Skeletal muscle cell (primary cell): ENCODE measurements around the gene HTRA1.

Source experiments
- DNase-seq: peaks from one replicate; pipeline ENCODE4 v3.0.0-alpha.2; 2010; ENCODE audit warnings: low read depth
- H3K4me3 ChIP-seq: 2 replicates; pipeline ENCODE4 v1.5.1; 2011; ENCODE audit warnings: low read depth, mild to moderate bottlenecking, control low read depth, low read length, moderate library complexity

Gene HTRA1

DNA sequence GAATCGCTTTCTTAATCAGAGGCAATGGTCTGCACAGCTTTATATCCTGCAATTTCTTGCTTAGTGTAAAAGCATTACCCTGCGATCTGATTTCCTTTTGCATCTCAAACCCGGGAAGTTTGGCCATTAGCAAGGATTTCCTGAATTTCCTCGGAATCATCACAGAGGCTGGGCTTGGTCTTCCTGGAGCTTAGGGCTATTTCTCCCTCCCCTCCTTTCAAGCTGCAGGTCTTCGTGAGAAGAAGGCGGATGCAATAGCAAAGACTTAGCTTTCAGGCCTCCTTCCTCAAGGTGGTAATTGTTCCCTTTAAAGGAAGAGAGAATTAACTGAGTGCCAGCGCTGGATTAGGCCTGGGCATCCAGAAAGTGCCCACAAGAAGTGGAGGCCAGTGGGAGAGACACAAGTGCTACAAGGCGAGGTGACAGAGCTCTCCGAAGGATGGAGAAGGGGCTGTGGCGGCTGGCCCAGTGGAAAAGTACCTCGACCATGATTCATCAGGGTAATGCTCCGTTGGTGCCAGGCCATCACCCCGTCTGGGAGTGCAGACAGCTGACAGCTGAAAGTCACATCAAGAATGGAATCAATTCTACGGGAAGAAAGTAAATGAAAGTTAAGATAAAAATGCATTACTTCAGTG lies 10.9 kb upstream of the HTRA1 start:
- H3K4me3 ChIP-seq = no peak overlapping the region
- DNase-seq = no peak

DNA sequence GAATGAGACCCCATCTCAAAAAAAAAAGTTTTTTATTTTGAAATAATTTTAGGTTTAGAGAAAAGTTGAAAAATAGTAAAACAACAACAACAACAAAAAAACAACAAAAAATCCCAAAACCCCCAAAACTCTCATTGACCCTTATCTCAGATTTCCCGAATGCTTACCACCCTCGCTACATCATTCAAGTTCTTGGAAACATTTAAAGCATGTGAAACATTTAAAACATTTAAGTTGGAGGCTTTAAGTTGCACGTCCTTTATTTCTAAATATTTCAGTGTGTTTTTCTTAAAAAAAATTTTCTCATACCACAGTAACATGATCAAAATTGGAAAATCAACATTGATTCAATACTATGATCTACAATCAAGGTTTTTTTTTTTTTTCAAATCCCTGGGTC lies 7.3 kb upstream of the HTRA1 start:
- no peak overlapping the region for H3K4me3 ChIP-seq
- no peak for DNase-seq

DNA sequence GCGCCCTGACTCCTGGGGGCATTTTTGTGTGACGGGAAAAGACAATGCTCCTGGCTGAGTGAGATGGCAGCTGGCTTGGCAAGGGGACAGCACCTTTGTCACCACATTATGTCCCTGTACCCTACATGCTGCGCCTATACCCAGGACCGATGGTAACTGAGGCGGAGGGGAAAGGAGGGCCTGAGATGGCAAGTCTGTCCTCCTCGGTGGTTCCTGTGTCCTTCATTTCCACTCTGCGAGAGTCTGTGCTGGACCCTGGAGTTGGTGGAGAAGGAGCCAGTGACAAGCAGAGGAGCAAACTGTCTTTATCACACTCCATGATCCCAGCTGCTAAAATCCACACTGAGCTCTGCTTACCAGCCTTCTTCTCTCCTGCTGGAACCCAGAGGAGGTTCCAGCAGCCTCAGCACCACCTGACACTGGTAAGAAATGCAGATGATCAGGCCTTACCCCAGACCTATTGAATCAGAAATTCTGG lies 6.7 kb upstream of the HTRA1 start, which contains the start of gene ARMS2:
Gene ARMS2 (plus strand): TSS at position 51 of the 478 bp plus-strand sequence. CDS start 75 bp downstream, at position 126.
- no peak within 1 kb of the TSS for H3K4me3 ChIP-seq
- DNase-seq = no peak

GRCh38 chr10:122455376-122456079 lies 5.8 kb upstream of the HTRA1 start:
- no peak for DNase-seq

GRCh38 chr10:122457934-122458333 lies 3.4 kb upstream of the HTRA1 start:
- H3K4me3 ChIP-seq = no peak overlapping the region
- DNase-seq = no peak

More at GRCh38 chr10:122455376-122456079, 5.8 kb upstream of the HTRA1 start:
- H3K4me3 ChIP-seq = no peak overlapping the region

DNA sequence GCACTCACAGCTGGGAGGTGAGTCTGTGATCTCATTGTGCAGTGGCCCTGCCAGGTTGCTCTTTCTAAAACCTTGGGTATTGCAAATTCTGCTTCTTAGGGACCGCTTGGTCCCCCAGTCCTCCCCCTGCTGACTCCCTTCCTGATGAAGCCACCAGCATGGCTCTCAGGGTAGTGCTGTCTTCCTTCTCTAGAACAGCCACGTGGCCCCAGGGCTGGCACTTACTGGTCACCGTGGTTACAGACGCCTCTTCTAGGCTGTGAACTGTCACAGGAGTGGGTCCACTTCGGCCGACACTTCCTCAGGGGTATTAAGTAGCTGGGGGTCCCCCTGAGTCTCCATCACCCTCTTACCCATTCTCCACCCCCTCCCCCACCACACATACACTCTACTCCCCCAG lies 2.7 kb upstream of the HTRA1 start:
- no peak overlapping the region for H3K4me3 ChIP-seq
- DNase-seq = no peak

GRCh38 chr10:122459561-122460273 lies 1.6 kb upstream of the HTRA1 start:
- DNase-seq = no peak

DNA sequence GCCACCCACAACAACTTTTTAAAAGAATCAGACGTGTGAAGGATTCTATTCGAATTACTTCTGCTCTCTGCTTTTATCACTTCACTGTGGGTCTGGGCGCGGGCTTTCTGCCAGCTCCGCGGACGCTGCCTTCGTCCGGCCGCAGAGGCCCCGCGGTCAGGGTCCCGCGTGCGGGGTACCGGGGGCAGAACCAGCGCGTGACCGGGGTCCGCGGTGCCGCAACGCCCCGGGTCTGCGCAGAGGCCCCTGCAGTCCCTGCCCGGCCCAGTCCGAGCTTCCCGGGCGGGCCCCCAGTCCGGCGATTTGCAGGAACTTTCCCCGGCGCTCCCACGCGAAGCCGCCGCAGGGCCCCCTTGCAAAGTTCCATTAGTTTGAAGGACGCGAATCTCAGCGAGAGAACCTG lies 461 bp upstream of the HTRA1 start:
- H3K4me3 ChIP-seq = peak overlapping the region; percentile 83
- DNase-seq = no peak

More at GRCh38 chr10:122459561-122460273, 1.6 kb upstream of the HTRA1 start:
- no peak overlapping the region for H3K4me3 ChIP-seq

DNA sequence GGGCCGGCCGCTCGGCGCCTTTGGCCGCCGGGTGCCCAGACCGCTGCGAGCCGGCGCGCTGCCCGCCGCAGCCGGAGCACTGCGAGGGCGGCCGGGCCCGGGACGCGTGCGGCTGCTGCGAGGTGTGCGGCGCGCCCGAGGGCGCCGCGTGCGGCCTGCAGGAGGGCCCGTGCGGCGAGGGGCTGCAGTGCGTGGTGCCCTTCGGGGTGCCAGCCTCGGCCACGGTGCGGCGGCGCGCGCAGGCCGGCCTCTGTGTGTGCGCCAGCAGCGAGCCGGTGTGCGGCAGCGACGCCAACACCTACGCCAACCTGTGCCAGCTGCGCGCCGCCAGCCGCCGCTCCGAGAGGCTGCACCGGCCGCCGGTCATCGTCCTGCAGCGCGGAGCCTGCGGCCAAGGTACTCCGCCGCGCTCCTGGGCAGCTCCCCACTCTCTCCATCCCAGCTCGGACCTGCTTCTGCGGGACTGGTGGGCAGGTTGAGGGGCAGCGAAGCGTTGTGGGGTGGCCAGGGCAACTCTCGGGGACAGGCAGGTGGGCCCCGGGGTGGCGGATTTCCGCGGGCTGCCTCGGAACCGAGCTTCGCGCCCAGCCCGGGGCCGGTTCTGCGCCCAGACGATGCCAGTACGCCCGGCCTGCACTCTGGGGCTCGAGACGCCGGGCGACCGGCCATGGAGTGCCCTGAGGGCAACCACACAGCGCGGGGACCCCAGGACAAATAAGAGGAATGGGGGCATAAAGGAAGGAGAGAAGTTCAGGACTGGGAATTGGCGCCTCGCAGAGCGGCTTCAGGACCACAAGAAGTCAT lies 578 bp downstream of the HTRA1 start:
- DNase-seq = no peak
- peak overlapping the region; percentile 83 for H3K4me3 ChIP-seq

GRCh38 chr10:122462533-122463465 lies 1.4 kb downstream of the HTRA1 start:
- H3K4me3 ChIP-seq = peak overlapping the region; percentile 83
- no peak for DNase-seq

DNA sequence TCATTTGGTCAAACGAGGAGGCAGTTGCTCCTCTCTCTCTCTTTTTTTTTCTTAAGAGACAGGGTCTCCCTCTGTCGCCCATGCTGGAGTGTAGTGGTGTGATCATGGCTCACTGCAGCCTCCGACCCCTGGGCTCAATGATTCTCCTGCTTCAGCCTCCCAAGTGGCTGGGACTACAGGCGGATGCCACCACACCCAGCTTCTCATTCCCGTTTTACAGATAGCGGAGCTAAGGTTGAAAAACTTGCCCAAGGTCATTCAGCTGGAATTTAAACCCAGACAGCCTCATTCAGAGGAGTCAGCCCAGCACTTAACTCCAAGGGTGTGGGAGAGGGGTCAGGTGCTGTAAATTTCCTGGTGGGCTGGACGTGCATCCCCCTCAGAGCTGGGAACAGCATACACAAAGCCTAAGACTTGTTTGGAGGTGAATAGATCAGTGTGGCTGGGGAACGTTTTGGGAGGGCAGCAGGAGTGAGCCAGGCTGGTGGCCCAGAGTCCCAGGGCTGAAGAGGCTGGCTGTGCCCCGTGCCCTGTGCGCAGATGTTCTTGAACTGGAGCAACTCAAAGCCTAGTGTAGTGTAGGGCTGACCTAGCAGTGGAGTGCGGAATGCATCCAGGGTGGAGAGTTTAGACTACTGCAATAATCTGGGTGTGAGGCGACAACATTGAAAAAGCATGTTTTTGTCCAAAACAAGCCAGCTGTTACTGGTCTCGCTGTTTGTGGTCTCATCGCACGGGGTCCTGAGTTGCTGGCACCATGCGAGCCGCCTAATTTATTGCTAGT lies 2.3 kb downstream of the HTRA1 start:
- H3K4me3 ChIP-seq = peak overlapping the region; percentile 83
- DNase-seq = no peak

DNA sequence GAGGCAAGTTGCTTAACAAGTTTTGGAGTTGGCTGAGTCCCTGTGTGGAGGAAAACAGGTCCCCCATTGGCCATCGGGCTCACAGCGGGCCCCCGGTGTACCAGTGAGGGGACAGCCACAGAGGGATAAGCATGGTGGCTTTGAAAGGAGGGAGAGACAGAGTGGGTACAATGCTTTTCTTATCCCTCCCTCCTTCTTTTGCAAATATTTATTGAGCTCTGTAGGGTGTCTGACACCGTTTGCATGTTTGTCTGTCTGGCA lies 2.8 kb downstream of the HTRA1 start:
- DNase-seq = no peak
- H3K4me3 ChIP-seq = peak overlapping the region; percentile 83

- no peak for DNase-seq
- H3K4me3 ChIP-seq = no peak overlapping the region
Measured at GRCh38 chr10:122464586-122464985, 3.2 kb downstream of the HTRA1 start.

GRCh38 chr10:122465401-122466040 lies 4.2 kb downstream of the HTRA1 start:
- H3K4me3 ChIP-seq = no peak overlapping the region
- DNase-seq = no peak

DNA sequence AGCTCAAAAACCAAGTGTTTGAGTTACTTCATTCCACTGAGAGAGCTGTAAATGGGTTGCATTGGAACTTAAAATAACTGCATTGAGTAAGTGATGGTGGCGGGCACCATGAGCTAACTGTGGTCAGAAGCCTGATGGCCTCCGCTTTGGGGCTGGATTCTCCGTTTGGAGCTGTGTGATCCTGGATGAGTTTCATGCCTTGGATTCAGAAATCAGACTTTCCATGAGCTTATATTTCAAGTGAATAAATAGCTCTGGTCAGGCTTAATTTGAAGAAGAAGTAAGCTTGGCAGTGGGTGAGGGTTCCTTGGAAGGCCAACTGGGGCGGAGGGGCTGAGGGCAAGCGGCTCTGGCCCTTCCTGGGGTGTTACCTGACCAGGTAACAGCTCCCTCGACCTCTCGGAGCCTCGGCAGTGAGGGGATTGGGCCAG lies 5.6 kb downstream of the HTRA1 start:
- no peak overlapping the region for H3K4me3 ChIP-seq
- no peak for DNase-seq

DNA sequence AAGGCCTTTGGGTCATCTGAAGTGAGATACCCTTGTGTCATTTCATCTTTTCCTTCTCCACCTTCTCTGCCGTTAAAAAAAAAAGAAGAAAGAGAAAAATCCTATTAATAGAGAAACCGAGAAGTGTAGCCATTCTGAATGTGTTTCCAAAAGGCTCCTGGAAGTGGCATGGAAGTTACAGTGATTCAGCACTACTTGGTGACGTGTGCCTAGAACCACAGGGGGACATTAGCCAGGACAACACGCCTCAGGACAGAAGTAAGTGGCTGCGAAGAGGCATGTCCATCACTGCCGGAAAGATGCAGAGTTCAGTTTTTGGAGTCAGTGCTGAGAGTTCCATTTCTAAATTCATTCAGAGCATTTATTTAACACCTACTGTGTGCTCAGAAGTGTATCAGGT lies 6.3 kb downstream of the HTRA1 start:
- H3K4me3 ChIP-seq = no peak overlapping the region

GRCh38 chr10:122468307-122468925 lies 7.1 kb downstream of the HTRA1 start:
- no peak overlapping the region for H3K4me3 ChIP-seq
- no peak for DNase-seq

More for the DNA sequence above, 6.3 kb downstream of the HTRA1 start:
- DNase-seq = no peak
